ENCODE results near the gene CCT8. TPM values are rescaled to one million over a fixed set of nuclear protein-coding genes. Genes with fewer than 3 reads are reported as not detected.

CCT8 gene
- polyA plus RNA-seq (2013, experiment 1 of 4) = 287 TPM
- 297 TPM for polyA plus RNA-seq (2013, experiment 2 of 4)
- 231 TPM for polyA plus RNA-seq (2013, experiment 3 of 4)
- 247 TPM for polyA plus RNA-seq (2013, experiment 4 of 4)

GRCh38 chr21:29073222-29074006 lies at the start of gene CCT8:
TSS of gene CCT8 (minus strand) at chr21:29073648. CDS start at chr21:29073590, 58 bp downstream.
- Histone ChIP-seq H3K9me3 (ENCODE audit: control insufficient read depth, low read length) (no peaks in the 10 kb centered on the region), H3K27ac (ENCODE audit: insufficient read depth, low read depth, low read length, poor library complexity, severe bottlenecking) (peak within 1 kb of the TSS; percentile 67), H3K27me3 (ENCODE audit: control insufficient read depth, insufficient read depth, low read length, poor library complexity, severe bottlenecking) (no peaks in the 10 kb centered on the region), H3K4me1 (ENCODE audit: control insufficient read depth, insufficient read depth, low read length) (peaks cover 9% of the 10 kb centered on the region), H3K36me3 (ENCODE audit: control insufficient read depth, insufficient read depth, low read length) (peaks cover 2% of the 10 kb centered on the region), H3K4me3 (ENCODE audit: insufficient read depth, low read depth, low read length) (peak within 1 kb of the TSS; percentile 78)
- WGBS, 2 experiments = 0% methylated on average over 62 of the region's 62 CpGs

DNA sequence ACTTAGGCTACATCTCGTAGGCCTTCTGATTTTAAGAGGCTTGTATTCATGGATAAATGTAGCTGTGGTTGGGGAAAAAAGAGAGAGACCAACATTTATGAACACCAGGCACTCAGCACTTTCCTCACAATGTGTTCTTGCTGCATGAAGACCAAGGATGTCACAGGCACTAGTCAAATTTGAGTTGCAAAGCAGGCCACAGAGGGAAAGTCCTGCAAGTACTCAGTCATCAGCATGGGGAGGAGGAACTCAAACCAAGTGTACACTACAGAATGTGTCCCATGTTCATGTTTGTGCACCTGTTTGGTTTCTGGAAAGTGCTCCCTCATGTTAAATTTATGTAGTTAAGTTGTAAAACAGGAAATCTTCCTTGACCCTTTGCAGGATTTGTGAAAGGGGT lies 48.3 kb upstream of the CCT8 start:
- Histone ChIP-seq H3K4me3 (ENCODE audit: insufficient read depth, low read depth, low read length) (no peak overlapping the region), H3K27ac (ENCODE audit: insufficient read depth, low read depth, low read length, poor library complexity, severe bottlenecking) (no peak overlapping the region), H3K9me3 (ENCODE audit: control insufficient read depth, low read length) (no peaks in the 10 kb centered on the region), H3K36me3 (ENCODE audit: control insufficient read depth, insufficient read depth, low read length) (no peaks in the 10 kb centered on the region), H3K27me3 (ENCODE audit: control insufficient read depth, insufficient read depth, low read length, poor library complexity, severe bottlenecking) (no peaks in the 10 kb centered on the region), H3K4me1 (ENCODE audit: control insufficient read depth, insufficient read depth, low read length) (no peaks in the 10 kb centered on the region)
- 100% methylated on average over 1 of the region's 1 CpG for WGBS, 2 experiments

DNA sequence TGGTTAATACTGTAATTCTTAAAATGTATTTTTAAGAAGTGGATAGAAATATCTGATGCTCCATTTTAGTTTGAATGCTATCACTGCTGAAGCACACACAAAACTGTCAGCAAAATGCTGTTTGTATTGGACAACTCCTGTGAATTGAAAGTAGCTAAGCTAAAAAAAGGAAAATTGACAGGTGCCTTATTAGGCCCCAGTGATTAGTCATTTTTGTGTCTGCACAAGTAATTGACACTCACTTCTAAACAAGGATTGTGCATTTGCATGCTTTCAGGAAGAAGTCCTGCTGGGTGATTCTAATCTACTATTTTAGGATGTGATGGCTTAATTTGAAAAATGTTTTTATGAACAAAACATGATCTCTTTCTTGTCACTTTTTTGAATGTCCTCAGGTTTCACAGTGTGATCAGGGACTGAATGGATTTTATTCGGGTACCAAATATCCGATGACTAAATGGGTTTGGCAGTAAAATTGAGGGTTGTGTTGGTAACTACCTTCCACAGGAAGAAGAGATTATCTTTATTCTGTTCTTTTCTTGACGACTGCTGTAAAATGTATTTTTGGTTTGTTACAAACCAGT lies 44.0 kb upstream of the CCT8 start:
- Histone ChIP-seq H3K36me3 (ENCODE audit: control insufficient read depth, insufficient read depth, low read length) (no peaks in the 10 kb centered on the region), H3K27me3 (ENCODE audit: control insufficient read depth, insufficient read depth, low read length, poor library complexity, severe bottlenecking) (no peaks in the 10 kb centered on the region), H3K9me3 (ENCODE audit: control insufficient read depth, low read length) (no peaks in the 10 kb centered on the region), H3K4me1 (ENCODE audit: control insufficient read depth, insufficient read depth, low read length) (peaks cover 9% of the 10 kb centered on the region), H3K27ac (ENCODE audit: insufficient read depth, low read depth, low read length, poor library complexity, severe bottlenecking) (no peak overlapping the region), H3K4me3 (ENCODE audit: insufficient read depth, low read depth, low read length) (no peak overlapping the region)
- 93 to 94% methylated on average over 3 of the region's 3 CpGs for WGBS, 2 experiments

DNA sequence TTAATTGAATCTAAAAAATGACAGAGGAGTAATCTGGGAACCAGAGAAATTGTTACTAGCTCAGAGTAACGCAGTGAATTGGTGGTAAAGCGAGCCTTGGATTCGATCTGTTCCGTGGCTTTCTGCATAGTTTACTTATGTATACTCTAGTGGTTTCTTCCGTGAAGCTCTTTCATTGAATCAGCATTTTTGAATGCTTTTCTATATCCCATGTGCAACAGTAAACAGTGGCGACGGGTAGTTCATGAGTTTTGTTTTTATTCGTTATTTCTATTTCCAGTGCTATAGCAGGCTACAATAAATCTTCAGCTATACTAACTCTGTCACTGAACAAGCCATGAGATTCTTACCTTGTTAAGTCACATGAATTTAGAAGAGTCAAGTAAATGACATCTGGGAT lies 42.5 kb upstream of the CCT8 start:
- WGBS, 2 experiments = 98% methylated on average over 8 of the region's 8 CpGs
- Histone ChIP-seq H3K27me3 (ENCODE audit: control insufficient read depth, insufficient read depth, low read length, poor library complexity, severe bottlenecking) (no peaks in the 10 kb centered on the region), H3K36me3 (ENCODE audit: control insufficient read depth, insufficient read depth, low read length) (no peaks in the 10 kb centered on the region), H3K27ac (ENCODE audit: insufficient read depth, low read depth, low read length, poor library complexity, severe bottlenecking) (no peak overlapping the region), H3K4me1 (ENCODE audit: control insufficient read depth, insufficient read depth, low read length) (peaks cover 9% of the 10 kb centered on the region), H3K9me3 (ENCODE audit: control insufficient read depth, low read length) (no peaks in the 10 kb centered on the region), H3K4me3 (ENCODE audit: insufficient read depth, low read depth, low read length) (no peak overlapping the region)

DNA sequence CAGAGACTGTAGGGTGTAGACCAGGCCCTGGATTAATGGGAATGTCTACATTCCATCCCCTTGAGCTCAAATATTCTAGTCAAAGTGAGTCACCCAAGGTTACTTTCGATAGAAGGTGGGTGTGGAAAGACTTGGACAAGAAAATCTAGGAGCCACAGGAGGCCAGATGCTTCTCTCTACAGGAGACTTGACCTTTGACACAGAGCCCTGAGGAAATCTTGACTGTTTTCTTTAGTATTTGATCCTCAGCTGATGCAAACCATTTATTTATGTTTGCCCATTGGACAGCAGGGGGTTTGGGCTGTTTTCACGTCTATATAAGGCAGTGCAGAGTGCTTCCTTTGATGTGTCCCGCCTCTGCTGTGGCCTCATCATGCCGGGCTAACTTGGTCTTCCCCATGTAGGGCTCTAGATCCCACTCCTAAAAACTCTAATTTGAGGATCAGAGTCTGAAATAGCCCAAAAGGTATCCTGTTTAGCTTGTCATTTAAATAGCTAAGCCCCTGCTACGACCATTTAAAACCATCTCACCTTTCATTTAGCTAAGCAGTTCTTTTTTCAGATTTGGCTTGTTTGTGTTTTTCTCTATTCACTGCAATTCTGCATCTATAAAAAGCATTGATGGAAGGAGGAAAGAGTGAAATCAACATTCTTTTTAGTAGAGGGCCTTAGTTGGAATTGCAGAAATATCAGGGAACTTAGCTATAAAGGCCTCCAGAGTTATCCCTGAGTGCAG lies 41.5 kb upstream of the CCT8 start:
- no peaks in the 10 kb centered on the region for H3K36me3 ChIP-seq (ENCODE audit: control insufficient read depth, insufficient read depth, low read length)
- WGBS, 2 experiments = 34 to 35% methylated on average over 5 of the region's 5 CpGs
- H3K9me3 ChIP-seq (ENCODE audit: control insufficient read depth, low read length) = no peaks in the 10 kb centered on the region
- H3K27ac ChIP-seq (ENCODE audit: insufficient read depth, low read depth, low read length, poor library complexity, severe bottlenecking) = no peak overlapping the region
- peaks cover 9% of the 10 kb centered on the region for H3K4me1 ChIP-seq (ENCODE audit: control insufficient read depth, insufficient read depth, low read length)
- H3K27me3 ChIP-seq (ENCODE audit: control insufficient read depth, insufficient read depth, low read length, poor library complexity, severe bottlenecking) = no peaks in the 10 kb centered on the region
- no peak overlapping the region for H3K4me3 ChIP-seq (ENCODE audit: insufficient read depth, low read depth, low read length)

DNA sequence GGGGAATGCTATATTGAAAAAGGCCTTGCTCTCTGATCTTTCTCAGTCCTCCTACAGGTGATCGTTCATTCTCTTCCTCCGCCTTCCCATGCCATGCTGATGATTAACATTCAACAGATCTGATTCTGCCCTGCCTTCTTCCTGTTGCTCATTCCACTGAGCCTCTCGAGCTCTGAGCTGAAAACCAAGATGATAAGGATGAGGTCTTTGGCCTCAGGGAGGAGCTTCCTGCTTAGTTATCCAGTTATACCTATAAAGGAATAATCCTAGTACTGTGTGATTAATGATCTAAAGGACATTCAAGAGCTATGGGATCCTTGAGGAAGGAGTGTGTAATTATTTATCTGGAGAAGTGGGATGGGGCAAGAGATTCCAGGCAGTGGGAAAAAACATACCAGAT lies 31.8 kb upstream of the CCT8 start:
- WGBS, 2 experiments = 93 to 99% methylated on average over 3 of the region's 3 CpGs
- no peaks in the 10 kb centered on the region for H3K36me3 ChIP-seq (ENCODE audit: control insufficient read depth, insufficient read depth, low read length)
- H3K4me1 ChIP-seq (ENCODE audit: control insufficient read depth, insufficient read depth, low read length) = no peaks in the 10 kb centered on the region
- H3K27ac ChIP-seq (ENCODE audit: insufficient read depth, low read depth, low read length, poor library complexity, severe bottlenecking) = no peak overlapping the region
- H3K4me3 ChIP-seq (ENCODE audit: insufficient read depth, low read depth, low read length) = no peak overlapping the region
- no peaks in the 10 kb centered on the region for H3K27me3 ChIP-seq (ENCODE audit: control insufficient read depth, insufficient read depth, low read length, poor library complexity, severe bottlenecking)
- no peaks in the 10 kb centered on the region for H3K9me3 ChIP-seq (ENCODE audit: control insufficient read depth, low read length)

DNA sequence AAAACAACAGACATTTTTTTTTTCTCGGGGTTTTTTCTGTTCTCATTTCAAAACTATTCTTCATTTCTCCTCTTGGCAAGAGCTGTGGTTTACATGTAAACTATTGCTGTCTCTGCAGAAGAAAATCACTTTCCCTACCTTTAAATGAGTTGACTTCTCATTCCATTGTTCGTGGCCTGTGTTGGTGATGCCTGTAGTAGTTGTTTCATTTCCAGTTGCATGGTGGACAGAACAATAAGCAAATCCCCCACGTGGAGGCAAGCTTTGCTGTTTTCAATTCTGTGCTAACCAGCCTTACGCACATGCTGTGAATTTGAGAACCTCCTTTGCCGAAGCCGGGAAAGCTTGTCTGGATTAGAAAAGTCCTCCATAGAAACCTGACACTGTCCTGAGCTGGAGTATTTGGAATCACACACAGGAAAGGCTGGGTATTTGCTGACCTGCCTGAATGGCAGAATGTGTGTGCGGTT lies 30.8 kb upstream of the CCT8 start:
- no peak overlapping the region for H3K4me3 ChIP-seq (ENCODE audit: insufficient read depth, low read depth, low read length)
- 53 to 55% methylated on average over 6 to 7 of the region's 7 CpGs for WGBS, 2 experiments

GRCh38 chr21:29102791-29103257 lies 29.4 kb upstream of the CCT8 start:
- WGBS, 2 experiments = 89 to 100% methylated on average over 2 of the region's 2 CpGs
- H3K36me3 ChIP-seq (ENCODE audit: control insufficient read depth, insufficient read depth, low read length) = no peaks in the 10 kb centered on the region

More for the DNA sequence above, 30.8 kb upstream of the CCT8 start:
- H3K27ac ChIP-seq (ENCODE audit: insufficient read depth, low read depth, low read length, poor library complexity, severe bottlenecking) = no peak overlapping the region
- H3K9me3 ChIP-seq (ENCODE audit: control insufficient read depth, low read length) = no peaks in the 10 kb centered on the region
- H3K4me1 ChIP-seq (ENCODE audit: control insufficient read depth, insufficient read depth, low read length) = no peaks in the 10 kb centered on the region
- no peaks in the 10 kb centered on the region for H3K36me3 ChIP-seq (ENCODE audit: control insufficient read depth, insufficient read depth, low read length)
- no peaks in the 10 kb centered on the region for H3K27me3 ChIP-seq (ENCODE audit: control insufficient read depth, insufficient read depth, low read length, poor library complexity, severe bottlenecking)

DNA sequence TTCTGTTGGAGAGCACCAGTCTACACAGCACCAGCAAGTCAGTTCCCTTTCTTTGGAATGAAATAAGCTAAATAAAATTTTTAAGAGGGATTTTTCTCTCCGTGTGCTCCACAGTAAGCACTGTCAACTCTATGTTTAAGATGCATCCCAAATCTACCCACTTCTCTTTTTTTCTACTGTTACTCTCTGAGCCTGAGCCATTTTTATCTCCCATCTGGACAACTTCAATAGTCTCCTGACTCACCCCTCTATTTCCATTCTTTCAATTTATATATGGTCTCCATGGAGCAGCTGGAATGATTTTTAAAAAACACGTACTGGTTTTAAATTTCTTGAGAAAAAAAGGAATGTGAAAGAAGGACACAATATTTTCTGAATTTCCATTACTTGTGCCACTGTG lies 24.7 kb upstream of the CCT8 start:
- H3K27me3 ChIP-seq (ENCODE audit: control insufficient read depth, insufficient read depth, low read length, poor library complexity, severe bottlenecking) = no peaks in the 10 kb centered on the region
- no peak overlapping the region for H3K4me3 ChIP-seq (ENCODE audit: insufficient read depth, low read depth, low read length)
- H3K36me3 ChIP-seq (ENCODE audit: control insufficient read depth, insufficient read depth, low read length) = no peaks in the 10 kb centered on the region
- H3K4me1 ChIP-seq (ENCODE audit: control insufficient read depth, insufficient read depth, low read length) = no peaks in the 10 kb centered on the region
- no peak overlapping the region for H3K27ac ChIP-seq (ENCODE audit: insufficient read depth, low read depth, low read length, poor library complexity, severe bottlenecking)
- 88 to 96% methylated on average over 2 of the region's 2 CpGs for WGBS, 2 experiments
- H3K9me3 ChIP-seq (ENCODE audit: control insufficient read depth, low read length) = no peaks in the 10 kb centered on the region

More at GRCh38 chr21:29102791-29103257, 29.4 kb upstream of the CCT8 start:
- no peaks in the 10 kb centered on the region for H3K27me3 ChIP-seq (ENCODE audit: control insufficient read depth, insufficient read depth, low read length, poor library complexity, severe bottlenecking)
- H3K9me3 ChIP-seq (ENCODE audit: control insufficient read depth, low read length) = no peaks in the 10 kb centered on the region
- no peak overlapping the region for H3K4me3 ChIP-seq (ENCODE audit: insufficient read depth, low read depth, low read length)
- H3K4me1 ChIP-seq (ENCODE audit: control insufficient read depth, insufficient read depth, low read length) = no peaks in the 10 kb centered on the region
- no peak overlapping the region for H3K27ac ChIP-seq (ENCODE audit: insufficient read depth, low read depth, low read length, poor library complexity, severe bottlenecking)
